GM15510 (cell line): ENCODE measurements around the gene SAP30BP.

Source experiments
- POLR2A ChIP-seq: IDR thresholded peaks from 3 replicates; pipeline ENCODE4 v1.6.1; 2011; ENCODE audit warnings: borderline replicate concordance; ENCODE audit not compliant: insufficient read length; ENCODE audit errors: extremely low read depth

Gene SAP30BP

GRCh38 chr17:75630071-75630917 is 36.8 kb upstream of the SAP30BP start:
- TF ChIP-seq POLR2A, result no peak

- TF ChIP-seq POLR2A, result no peak
Observed at GRCh38 chr17:75631353-75631752, 35.8 kb upstream of the SAP30BP start.

DNA sequence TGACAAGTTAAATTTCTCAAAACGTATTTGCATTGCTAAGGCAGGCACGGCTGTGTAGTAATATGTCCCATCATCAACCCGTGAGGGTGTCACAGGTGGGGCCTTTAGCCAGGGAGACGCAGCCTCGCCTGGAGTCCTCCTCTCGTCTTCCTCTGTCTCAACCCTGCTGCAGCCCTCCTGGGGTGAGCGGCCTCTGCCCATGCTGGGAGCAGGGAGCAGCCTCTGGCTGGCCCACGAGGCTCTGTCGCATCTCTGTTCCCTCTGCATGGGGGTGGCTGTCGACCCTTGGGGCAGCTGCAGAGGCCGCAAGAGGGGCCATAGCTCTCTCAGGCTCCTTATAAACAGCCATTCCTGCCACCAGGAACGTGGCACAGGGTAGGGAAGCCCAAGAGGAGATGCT is 34.7 kb upstream of the SAP30BP start:
- no peak for TF ChIP-seq POLR2A

GRCh38 chr17:75632863-75633485 is 34.2 kb upstream of the SAP30BP start, which contains the start of gene SMIM5:
Gene SMIM5, plus strand, starts transcription at chr17:75633434. Its CDS starts 6,768 bp downstream, at chr17:75640202.
- no peak for TF ChIP-seq POLR2A

DNA sequence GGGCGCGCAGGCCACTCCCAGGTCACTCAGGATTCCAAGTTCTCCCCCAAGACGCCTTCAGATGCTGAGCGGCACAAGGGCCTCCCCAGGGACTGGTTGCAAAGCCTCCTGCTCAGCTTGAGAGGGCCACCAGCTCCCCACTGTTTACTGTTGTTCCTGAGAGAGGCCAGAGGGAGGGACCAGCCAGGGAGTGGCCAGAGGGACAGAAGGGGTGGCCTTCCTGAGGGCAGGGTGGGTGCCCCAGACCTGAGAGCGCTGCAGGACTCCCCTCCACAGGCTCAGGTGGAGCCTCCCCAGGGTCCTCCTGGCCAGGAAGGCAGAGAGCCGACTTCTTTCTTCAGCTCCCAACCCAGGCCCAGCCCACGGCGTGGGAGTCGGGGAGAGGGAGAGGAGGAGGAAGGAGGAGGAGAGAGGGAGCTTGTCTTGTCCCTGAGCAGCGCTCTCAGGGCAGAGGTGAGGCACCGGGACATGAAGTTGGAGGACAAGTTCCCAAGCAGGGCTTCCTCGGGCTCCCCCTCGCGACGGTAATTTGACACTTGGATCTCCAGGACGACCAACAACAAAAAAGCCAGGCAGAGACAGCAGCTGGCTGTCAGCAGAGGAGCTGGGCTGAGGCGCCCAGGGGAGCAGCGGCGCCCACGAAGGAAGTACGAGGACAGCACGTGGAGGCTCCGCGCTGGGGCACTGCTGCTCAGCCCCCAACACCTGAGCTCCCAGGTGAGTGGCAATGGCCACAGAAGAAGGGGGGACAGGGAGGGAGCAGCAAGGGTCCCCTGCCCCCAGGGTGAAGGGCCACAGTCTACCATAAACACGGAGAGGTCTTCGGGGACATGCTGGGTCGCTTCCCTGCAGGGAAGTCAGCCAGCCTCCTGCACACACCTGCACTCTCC is 33.4 kb upstream of the SAP30BP start:
- TF ChIP-seq POLR2A, result no peak

- no peak for TF ChIP-seq POLR2A
Observed at GRCh38 chr17:75634376-75634740, 32.8 kb upstream of the SAP30BP start.

GRCh38 chr17:75634754-75635609 is 32.2 kb upstream of the SAP30BP start:
- TF ChIP-seq POLR2A, result no peak

DNA sequence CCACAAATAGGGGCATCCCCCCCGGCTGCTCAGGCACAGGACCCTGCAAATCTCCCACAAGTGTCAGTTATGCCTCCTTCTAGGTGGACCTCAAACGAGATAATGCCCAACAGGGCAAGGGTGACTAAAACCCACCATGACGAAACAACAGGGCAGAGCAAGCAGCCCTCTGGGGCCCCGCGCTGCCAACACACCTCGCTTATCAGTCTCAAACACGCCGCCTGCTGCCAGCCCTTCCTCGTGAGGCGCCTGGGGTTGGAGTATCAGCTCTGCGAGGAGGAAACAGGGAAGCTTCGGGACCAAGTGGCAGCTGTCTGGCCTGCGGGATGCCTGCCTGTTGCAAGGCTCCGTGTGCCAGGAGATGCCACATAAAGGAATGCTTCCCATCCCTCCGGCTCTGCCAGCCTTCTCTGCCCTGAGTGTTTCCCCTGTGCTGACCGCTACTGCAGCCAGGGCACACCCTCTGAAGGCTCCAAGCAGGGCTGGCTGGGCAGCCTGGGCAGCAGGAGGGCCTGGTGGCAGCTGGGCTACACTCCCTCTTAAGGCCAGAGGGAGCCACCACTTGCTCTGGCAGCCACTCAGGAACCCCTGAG is 31.4 kb upstream of the SAP30BP start:
- no peak for TF ChIP-seq POLR2A

- no peak for TF ChIP-seq POLR2A
Observed at GRCh38 chr17:75636381-75637142, 30.6 kb upstream of the SAP30BP start.

DNA sequence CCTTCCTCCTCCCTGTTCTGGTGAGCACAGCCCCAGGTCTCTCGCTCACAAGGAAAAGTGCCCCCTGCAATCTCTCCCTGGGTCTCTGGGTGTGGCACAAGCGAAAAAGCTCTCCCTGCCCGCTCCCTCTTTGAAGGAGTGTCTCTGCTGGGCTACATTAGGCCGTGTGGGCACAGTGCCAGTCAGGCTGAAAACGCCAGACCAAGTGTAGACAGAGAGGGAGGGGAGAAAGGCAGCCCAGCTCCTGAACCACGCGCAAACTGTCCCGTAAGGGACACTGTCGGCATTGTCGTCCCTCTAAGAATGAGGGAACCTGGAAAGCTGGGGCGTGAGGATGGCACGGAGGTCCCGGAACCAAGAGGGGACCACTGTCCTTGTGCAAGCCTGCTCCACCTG is 30.0 kb upstream of the SAP30BP start:
- no peak for TF ChIP-seq POLR2A

GRCh38 chr17:75637551-75637950 is 29.6 kb upstream of the SAP30BP start:
- no peak for TF ChIP-seq POLR2A

GRCh38 chr17:75638893-75639292 is 28.2 kb upstream of the SAP30BP start:
- TF ChIP-seq POLR2A, result no peak

- no peak for TF ChIP-seq POLR2A
Observed at GRCh38 chr17:75639327-75639726, 27.8 kb upstream of the SAP30BP start.
